Neural progenitor cell (in vitro differentiated cells): Measurements from ENCODE around the gene CDKN2A. TPM values are rescaled to one million over a fixed set of nuclear protein-coding genes. Genes with fewer than 3 reads are reported as not detected.

ENCODE experiments used
- DNase-seq: peaks from one replicate; pipeline ENCODE4 v3.0.0-alpha.2; 2016; ENCODE audit warnings: low spot score
- H2AFZ ChIP-seq: fragments of 200-600 bp; sonication (generic); replicated peaks from 2 replicates; pipeline ENCODE4 v1.6.1; 2016; ENCODE audit warnings: antibody characterized with exemption
- H3F3A ChIP-seq: fragments of 200-600 bp; sonication (generic); 2 replicates; pipeline ENCODE4 v1.6.1; 2016; ENCODE audit warnings: antibody characterized with exemption, low read depth
- H3K27ac ChIP-seq: fragments of 200-600 bp; sonication (generic); 2 replicates; pipeline ENCODE4 v1.5.1; 2016; ENCODE audit warnings: mild to moderate bottlenecking
- H3K27me3 ChIP-seq: fragments of 200-600 bp; sonication (generic); 2 replicates; pipeline ENCODE4 v1.6.1; 2016; ENCODE audit warnings: mild to moderate bottlenecking, moderate library complexity
- H3K36me3 ChIP-seq: fragments of 200-600 bp; sonication (generic); 2 replicates; pipeline ENCODE4 v1.5.1; 2016
- H3K4me1 ChIP-seq: fragments of 200-600 bp; sonication (generic); 2 replicates; pipeline ENCODE4 v1.6.1; 2016; ENCODE audit warnings: mixed run types
- H3K4me2 ChIP-seq: fragments of 200-600 bp; sonication (generic); 2 replicates; pipeline ENCODE4 v1.6.1; 2016
- H3K4me3 ChIP-seq: fragments of 200-600 bp; sonication (generic); 2 replicates; pipeline ENCODE4 v1.5.1; 2016
- H3K79me2 ChIP-seq: fragments of 200-600 bp; sonication (generic); 2 replicates; pipeline ENCODE4 v1.6.1; 2016; ENCODE audit warnings: low read depth
- H3K9ac ChIP-seq: fragments of 200-600 bp; sonication (generic); 2 replicates; pipeline ENCODE4 v1.6.1; 2016
- H3K9me3 ChIP-seq: fragments of 200-600 bp; sonication (generic); 2 replicates; pipeline ENCODE4 v1.5.1; 2016; ENCODE audit warnings: low read depth
- H4K20me1 ChIP-seq: fragments of 200-600 bp; sonication (generic); 2 replicates; pipeline ENCODE4 v1.6.1; 2016; ENCODE audit warnings: low read depth
- H3K27ac Mint-ChIP-seq: 3 replicates; pipeline ENCODE4 v1.8.0; 2021; ENCODE audit warnings: mixed read lengths
- H3K27me3 Mint-ChIP-seq: 2 replicates; pipeline ENCODE4 v1.8.0; 2022; ENCODE audit warnings: low read depth, mild to moderate bottlenecking, inconsistent platforms, moderate library complexity, mixed read lengths; ENCODE audit not compliant: insufficient read depth
- H3K36me3 Mint-ChIP-seq: 3 replicates; pipeline ENCODE4 v1.8.0; 2021; ENCODE audit warnings: mixed read lengths
- H3K4me1 Mint-ChIP-seq: 3 replicates; pipeline ENCODE4 v1.8.0; 2021; ENCODE audit warnings: mixed read lengths
- H3K4me3 Mint-ChIP-seq: 3 replicates; pipeline ENCODE4 v1.8.0; 2021; ENCODE audit warnings: mild to moderate bottlenecking, moderate library complexity, mixed read lengths
- H3K9me3 Mint-ChIP-seq: 3 replicates; pipeline ENCODE4 v1.8.0; 2020; ENCODE audit warnings: mixed read lengths
- EZH2 ChIP-seq: fragments of 200-600 bp; sonication (generic); IDR thresholded peaks from 2 replicates; pipeline ENCODE4 v1.6.1; 2017; ENCODE audit warnings: antibody characterized with exemption, mild to moderate bottlenecking, moderate library complexity
- EZH2phosphoT487 ChIP-seq: fragments of 200-600 bp; sonication (generic); IDR thresholded peaks from 2 replicates; pipeline ENCODE4 v1.6.1; 2017; ENCODE audit warnings: antibody characterized with exemption
- total RNA-seq: library from RNA; depleted of rRNA; stranded (reverse); fragments of >200 nt; gene quantifications from 2 replicates; pipeline ENCODE4 v1.2.3, GENCODE V29; 2015; ENCODE audit warnings: low replicate concordance
- TF ChIP-seq, protein P1 (sequence below): fragments of 200-600 bp; sonication (generic); IDR thresholded peaks from 2 replicates; pipeline ENCODE4 v1.5.1; 2017; ENCODE audit warnings: antibody characterized with exemption, mild to moderate bottlenecking

CDKN2A gene
- not detected in 2 replicates for total RNA-seq

DNA sequence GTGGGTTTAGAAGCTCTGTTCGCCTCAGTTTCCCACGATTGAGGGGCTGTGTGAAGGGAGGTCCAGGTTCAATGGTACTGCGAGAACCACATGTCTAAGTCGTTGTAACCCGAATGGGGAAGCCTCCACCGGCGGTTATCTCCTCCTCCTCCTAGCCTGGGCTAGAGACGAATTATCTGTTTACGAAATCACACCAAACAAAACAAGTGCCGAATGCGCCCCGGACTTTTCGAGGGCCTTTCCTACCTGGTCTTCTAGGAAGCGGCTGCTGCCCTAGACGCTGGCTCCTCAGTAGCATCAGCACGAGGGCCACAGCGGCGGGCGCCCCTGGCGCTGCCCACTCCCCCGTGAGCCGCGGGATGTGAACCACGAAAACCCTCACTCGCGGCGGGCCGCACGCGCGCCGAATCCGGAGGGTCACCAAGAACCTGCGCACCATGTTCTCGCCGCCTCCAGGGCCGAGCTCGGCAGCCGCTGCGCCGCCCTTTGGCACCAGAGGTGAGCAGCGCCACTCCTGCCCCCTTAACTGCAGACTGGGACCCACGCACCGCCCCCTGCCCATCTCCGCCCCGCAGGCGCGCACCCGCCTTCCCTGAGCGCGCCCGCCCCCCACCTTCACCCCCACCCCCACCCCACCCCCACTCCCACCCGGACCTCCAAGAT lies at the start of gene CDKN2A:
Gene CDKN2A (minus strand): TSS at position 500 of the 663 bp plus-strand sequence.
- Histone ChIP-seq H3K4me2 (peak within 1 kb of the TSS; percentile 95), H3K27ac (no peak within 1 kb of the TSS), H2AFZ (peak within 1 kb of the TSS; percentile 60), H3K27me3 (peaks cover 100% of the 10 kb centered on the region), H4K20me1 (peaks cover 80% of the 10 kb centered on the region), H3K9ac (no peak within 1 kb of the TSS), H3K36me3 (no peaks in the 10 kb centered on the region), H3F3A (peaks cover 37% of the 10 kb centered on the region), H3K4me3 (peak within 1 kb of the TSS; percentile 57), H3K79me2 (no peaks in the 10 kb centered on the region), H3K9me3 (no peaks in the 10 kb centered on the region), H3K4me1 (peaks cover 6% of the 10 kb centered on the region)
- H3K4me3 Mint-ChIP-seq: peak within 1 kb of the TSS; percentile 91
- peak; percentile 69 for DNase-seq
- H3K9me3 Mint-ChIP-seq: peaks cover 3% of the 10 kb centered on the region
- no peak within 1 kb of the TSS for H3K27ac Mint-ChIP-seq
- peaks cover 2% of the 10 kb centered on the region for H3K36me3 Mint-ChIP-seq
- peaks cover 70% of the 10 kb centered on the region for H3K27me3 Mint-ChIP-seq
- H3K4me1 Mint-ChIP-seq: peaks cover 18% of the 10 kb centered on the region
- TF ChIP-seq EZH2: no peak
- TF ChIP-seq, protein P1, sequence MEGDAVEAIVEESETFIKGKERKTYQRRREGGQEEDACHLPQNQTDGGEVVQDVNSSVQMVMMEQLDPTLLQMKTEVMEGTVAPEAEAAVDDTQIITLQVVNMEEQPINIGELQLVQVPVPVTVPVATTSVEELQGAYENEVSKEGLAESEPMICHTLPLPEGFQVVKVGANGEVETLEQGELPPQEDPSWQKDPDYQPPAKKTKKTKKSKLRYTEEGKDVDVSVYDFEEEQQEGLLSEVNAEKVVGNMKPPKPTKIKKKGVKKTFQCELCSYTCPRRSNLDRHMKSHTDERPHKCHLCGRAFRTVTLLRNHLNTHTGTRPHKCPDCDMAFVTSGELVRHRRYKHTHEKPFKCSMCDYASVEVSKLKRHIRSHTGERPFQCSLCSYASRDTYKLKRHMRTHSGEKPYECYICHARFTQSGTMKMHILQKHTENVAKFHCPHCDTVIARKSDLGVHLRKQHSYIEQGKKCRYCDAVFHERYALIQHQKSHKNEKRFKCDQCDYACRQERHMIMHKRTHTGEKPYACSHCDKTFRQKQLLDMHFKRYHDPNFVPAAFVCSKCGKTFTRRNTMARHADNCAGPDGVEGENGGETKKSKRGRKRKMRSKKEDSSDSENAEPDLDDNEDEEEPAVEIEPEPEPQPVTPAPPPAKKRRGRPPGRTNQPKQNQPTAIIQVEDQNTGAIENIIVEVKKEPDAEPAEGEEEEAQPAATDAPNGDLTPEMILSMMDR: peak; percentile 15
- TF ChIP-seq EZH2phosphoT487: peak; percentile 76

DNA sequence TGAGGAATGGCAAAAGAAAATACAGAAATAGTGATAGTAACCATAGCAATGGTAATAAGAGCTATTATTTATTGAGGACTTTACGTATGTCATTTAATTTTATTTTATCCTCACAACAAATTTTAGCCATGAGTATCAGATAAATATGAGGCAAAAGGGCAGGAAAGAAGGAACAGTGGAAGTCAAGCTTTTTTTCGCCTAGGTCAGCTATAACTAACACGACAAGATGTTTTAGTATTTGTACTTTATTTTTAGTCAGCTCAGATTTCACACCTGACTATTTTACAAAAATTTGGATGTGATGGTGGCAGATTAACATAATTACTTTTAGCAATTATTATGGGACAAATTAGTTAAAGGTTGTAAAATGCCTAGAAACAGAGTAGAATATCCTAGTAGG lies 49.7 kb upstream of the CDKN2A start:
- Histone ChIP-seq H3F3A (no peaks in the 10 kb centered on the region), H3K4me3 (no peak overlapping the region), H3K27ac (no peak overlapping the region), H3K27me3 (no peaks in the 10 kb centered on the region), H2AFZ (no peak overlapping the region), H4K20me1 (no peaks in the 10 kb centered on the region), H3K36me3 (no peaks in the 10 kb centered on the region), H3K9ac (no peak overlapping the region), H3K9me3 (no peaks in the 10 kb centered on the region), H3K4me2 (no peak overlapping the region), H3K4me1 (no peaks in the 10 kb centered on the region), H3K79me2 (no peaks in the 10 kb centered on the region)
- TF ChIP-seq EZH2 (no peak), EZH2phosphoT487 (no peak)
- TF ChIP-seq, protein P1: no peak
- H3K4me3 Mint-ChIP-seq: no peak overlapping the region
- no peak overlapping the region for H3K27ac Mint-ChIP-seq
- H3K27me3 Mint-ChIP-seq: no peaks in the 10 kb centered on the region
- no peaks in the 10 kb centered on the region for H3K36me3 Mint-ChIP-seq
- no peak for DNase-seq
- peaks cover 3% of the 10 kb centered on the region for H3K4me1 Mint-ChIP-seq
- H3K9me3 Mint-ChIP-seq: no peaks in the 10 kb centered on the region

DNA sequence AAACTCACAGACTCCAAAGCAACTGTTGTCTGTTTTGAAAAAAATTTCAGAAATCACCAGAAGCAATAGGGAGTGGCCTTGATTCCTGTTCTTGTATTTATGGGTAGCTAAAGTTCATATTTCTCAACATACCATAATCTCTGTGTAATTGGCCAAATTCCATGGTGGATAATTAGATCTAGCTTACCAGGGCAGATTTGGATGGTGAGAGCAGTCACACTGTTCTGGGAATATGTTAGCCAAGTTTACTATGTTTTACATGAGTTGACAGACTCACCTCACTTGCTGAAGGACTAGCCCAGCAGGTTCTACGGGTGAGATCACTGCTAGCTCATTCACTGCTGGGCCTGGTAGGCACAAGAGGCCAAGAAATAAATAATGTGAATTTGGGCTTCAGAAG lies 47.6 kb upstream of the CDKN2A start:
- H3K4me1 Mint-ChIP-seq: peaks cover 3% of the 10 kb centered on the region
- Histone ChIP-seq H2AFZ (no peak overlapping the region), H3K27me3 (no peaks in the 10 kb centered on the region), H4K20me1 (no peaks in the 10 kb centered on the region), H3K9me3 (no peaks in the 10 kb centered on the region), H3K4me3 (no peak overlapping the region), H3K9ac (no peak overlapping the region), H3K27ac (no peak overlapping the region), H3K36me3 (no peaks in the 10 kb centered on the region), H3K79me2 (no peaks in the 10 kb centered on the region), H3K4me1 (no peaks in the 10 kb centered on the region), H3F3A (no peaks in the 10 kb centered on the region), H3K4me2 (no peak overlapping the region)
- no peak for TF ChIP-seq EZH2
- TF ChIP-seq, protein P1: no peak
- no peaks in the 10 kb centered on the region for H3K27me3 Mint-ChIP-seq
- no peak overlapping the region for H3K27ac Mint-ChIP-seq
- no peaks in the 10 kb centered on the region for H3K36me3 Mint-ChIP-seq
- H3K4me3 Mint-ChIP-seq: no peak overlapping the region
- no peaks in the 10 kb centered on the region for H3K9me3 Mint-ChIP-seq
- no peak for DNase-seq
